Effector CD8-positive, alpha-beta T cell (primary cell): Measurements from ENCODE around the gene SPATA16.

Source experiments
- DNase-seq: peaks from one replicate; lab custom pipeline; 2025; lab: John Stamatoyannopoulos, UW

SPATA16 gene

DNA sequence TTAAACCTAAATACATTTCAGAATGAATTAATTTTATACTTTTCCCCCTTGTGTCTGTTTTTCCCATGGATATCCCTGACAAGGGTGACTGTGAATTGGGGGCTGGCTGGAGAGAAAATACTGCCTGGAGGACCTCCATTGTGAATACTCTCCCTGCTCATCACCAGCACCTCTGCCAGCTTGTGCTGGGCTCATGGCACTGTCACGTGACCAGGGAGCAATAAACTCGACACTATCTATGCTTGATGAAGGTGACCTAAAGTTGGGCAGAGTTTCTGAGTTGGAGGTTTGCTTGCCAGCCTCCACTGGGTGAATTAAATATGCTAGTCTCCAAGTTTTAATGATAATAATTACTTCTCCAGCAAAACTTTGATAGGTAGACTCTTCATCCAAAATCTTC is 189.5 kb downstream of the SPATA16 start:
- DNase-seq = no peak

DNA sequence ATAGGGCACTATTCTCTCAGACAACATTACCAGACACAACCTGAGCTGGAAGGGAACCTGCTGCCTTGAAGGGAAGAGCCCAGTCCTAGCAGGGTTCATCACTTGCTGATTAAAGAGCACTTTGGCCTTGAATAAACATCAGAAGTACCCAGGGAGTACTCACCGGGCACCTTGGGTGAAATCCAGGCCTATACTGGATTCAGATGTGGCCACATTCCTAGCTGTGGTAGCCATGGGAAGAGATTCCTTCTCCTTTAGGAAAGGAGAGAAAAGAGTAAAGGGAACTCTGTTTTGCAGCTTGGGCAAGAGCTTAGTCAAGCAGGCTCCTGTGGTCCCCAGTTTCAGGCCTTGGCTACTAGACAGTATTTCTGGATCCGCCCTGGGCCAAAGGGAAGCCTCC is 195.0 kb downstream of the SPATA16 start:
- DNase-seq = no peak

DNA sequence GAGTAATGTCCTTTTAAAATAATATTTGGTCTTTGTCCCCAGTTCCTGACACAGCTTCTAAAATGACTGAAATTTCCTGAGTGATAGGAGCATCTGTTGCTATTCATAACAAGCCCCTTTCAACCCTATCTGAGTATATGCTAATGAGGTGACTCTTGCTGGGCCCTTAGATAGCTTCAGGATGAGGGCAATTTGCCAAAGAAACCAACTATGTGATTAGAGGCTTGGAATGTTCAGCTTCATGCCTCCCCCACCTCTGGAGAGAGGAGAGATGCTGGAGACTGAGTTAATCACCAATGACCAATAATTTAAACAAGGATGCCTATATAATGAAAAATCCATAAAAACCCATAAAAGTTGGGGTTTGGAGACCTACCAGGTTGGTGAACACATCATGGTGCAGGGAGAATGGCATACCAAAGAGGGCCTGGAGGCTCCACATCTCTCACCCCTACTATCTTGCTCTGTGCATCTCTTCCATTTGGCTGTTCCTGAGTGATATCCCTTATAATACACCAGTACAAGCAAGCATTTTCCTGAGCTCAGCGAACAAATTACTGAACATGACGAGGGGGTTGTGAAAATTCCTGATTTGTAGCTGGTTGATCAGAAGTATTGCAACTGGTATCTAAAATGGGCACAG is 201.3 kb downstream of the SPATA16 start:
- DNase-seq = no peak

GRCh38 chr3:172938788-172939187 is 202.2 kb downstream of the SPATA16 start:
- DNase-seq = no peak

DNA sequence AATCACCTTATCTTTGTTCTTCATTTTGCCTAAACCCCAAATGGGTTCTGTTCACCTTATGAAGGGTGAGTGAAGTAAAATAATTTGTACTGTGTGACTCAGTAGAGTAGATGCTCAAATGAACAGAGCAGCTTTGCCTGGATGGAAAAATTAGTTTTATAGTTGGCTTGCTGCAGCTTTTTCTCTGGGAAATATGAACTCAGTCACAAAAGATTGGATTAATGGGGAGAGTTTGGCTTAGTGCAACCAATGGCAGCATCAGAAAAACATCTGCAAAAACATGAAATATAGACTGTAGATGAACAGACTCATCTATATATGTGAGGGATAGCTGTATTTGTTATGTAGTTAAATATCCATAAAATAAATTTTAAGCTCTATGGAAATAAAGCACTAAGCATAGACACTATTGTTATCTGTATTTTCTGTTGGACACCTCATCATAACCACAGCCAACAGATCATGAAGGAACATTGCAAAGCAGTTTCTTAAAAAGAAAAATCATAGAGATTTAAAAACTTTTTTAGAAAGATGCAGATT is 209.2 kb downstream of the SPATA16 start:
- DNase-seq = no peak

GRCh38 chr3:172929451-172929850 is 211.6 kb downstream of the SPATA16 start:
- DNase-seq = no peak

DNA sequence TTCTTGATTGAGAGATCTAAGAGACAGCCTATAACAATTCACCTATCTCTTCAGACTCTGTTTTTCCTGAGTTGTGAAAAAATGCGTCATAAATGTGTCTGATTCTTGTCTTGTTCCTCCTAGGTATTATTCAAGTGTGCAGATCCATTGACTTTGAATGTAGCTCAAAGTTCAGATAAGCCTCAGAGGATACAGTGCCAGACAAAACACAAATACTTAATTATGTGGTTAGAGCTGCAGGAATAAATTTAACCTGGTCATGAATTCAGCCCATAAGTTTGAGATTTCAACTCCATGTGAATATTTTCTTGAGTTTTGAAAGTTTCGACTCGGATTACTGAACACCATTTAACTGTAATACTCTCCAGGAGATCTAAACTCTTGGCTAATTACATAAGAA is 216.5 kb downstream of the SPATA16 start:
- DNase-seq = no peak

GRCh38 chr3:172919297-172919683 is 221.7 kb downstream of the SPATA16 start:
- DNase-seq = no peak

GRCh38 chr3:172918568-172919296 is 222.3 kb downstream of the SPATA16 start:
- DNase-seq = no peak

GRCh38 chr3:172918165-172918564 is 222.9 kb downstream of the SPATA16 start:
- no peak for DNase-seq

DNA sequence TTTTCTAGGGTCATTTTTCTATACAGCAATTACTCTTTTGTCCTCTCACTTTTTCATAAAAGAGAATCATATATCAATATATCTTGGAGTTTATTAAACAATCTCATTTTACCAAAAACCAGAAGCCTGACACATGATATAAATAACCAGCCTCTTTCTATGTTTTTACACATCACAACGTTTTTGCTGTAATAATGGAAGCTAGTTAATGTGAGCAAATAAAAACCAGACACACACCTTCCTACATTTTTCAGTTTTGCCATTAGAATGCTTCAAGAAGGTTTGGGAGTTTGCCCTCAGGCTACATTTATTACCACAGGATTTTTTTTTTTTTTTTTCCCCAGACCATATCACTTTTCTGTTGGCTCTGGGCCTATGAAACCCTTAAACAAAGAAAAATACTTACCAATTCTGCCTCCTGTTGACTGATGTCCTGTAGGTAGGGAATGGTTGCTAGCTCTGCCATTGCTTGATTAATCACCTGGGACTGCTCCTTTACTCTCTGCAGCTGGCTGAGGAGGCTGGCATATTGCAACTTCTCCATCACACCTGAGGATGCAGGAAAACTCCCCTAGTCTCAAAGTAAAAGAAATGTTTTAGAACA is 225.0 kb downstream of the SPATA16 start:
- no peak for DNase-seq

GRCh38 chr3:172914854-172915253 is 226.2 kb downstream of the SPATA16 start:
- no peak for DNase-seq

- DNase-seq = no peak
Measured at GRCh38 chr3:172913911-172914655, 227.0 kb downstream of the SPATA16 start.

DNA sequence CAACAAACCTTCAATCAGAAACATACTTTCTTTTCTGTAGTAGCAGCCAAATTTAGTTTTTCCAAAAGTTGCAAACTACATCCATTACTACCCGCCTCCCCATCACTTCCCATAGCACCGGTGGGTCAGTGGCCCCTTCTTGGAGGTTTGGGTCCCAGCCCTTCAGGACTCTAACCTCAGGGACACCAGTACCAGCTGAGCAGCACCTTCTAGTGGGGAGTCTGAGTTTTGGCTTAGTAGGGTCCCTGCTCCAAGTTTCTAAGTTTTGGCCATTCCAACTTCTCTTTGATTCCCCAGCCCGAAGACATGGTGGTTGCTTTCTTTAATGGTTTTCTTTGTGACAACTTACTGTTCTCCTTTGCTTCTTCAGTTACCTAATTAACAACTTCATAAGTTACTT is 229.9 kb downstream of the SPATA16 start:
- DNase-seq = no peak

GRCh38 chr3:172908771-172909270 is 232.2 kb downstream of the SPATA16 start:
- no peak for DNase-seq

DNA sequence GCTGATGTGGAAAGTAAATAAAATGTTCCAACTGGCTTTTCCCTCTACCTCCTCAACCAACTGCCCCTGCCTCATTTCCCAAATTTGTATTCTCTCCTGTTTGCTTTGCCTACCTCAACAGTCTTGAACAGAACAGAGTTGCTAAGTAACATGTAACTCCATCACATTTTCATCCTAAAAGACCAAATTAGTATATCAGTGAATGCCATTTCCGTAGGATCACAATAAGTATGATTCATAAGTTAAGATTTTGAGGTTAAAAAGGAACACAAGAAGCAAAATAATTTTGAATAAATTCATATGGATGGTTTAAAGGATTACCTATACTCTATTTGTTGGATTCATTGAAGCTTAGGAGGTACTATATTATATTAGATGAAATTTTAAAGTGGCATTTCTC is 235.6 kb downstream of the SPATA16 start:
- DNase-seq = no peak

DNA sequence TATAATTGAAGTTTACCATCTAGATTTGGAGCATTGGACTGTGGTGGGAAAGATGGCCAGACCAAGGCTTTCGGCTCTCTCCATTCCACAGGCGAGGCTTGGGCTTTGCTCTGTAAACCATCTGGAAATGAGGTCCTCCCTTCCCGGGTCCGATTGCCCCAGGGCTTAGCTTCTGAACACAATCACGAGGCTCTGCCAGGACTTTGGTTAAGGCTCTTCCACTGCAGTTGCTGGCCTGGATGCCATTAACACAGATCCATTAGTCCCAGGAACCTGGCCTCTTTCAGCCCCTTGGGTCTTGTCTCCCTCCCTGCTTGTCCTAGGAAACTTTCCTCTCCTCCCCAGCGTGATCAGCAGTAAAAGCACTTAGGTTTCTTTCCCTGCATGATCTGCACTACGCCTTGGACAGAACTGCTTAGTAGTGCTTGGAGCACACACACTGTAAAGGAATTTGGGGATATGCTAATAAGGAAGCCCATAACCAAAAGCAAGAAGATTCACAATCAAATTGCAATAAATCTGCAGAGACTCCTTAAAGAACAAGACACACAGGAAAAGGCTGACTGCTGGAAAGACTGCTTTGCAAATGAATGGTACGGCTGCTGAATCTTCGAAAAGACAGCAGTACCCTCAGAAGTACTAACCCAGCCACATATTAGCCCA is 236.2 kb downstream of the SPATA16 start:
- no peak for DNase-seq

GRCh38 chr3:172903642-172904320 is 237.3 kb downstream of the SPATA16 start:
- no peak for DNase-seq

- DNase-seq = no peak
Measured at GRCh38 chr3:172892158-172892557, 248.9 kb downstream of the SPATA16 start.

- DNase-seq = no peak
Measured at GRCh38 chr3:172885704-172886103, 255.3 kb downstream of the SPATA16 start.

GRCh38 chr3:172882563-172882962 is 258.5 kb downstream of the SPATA16 start:
- DNase-seq = no peak
